Measurements from ENCODE around the gene PATE3.

DNA sequence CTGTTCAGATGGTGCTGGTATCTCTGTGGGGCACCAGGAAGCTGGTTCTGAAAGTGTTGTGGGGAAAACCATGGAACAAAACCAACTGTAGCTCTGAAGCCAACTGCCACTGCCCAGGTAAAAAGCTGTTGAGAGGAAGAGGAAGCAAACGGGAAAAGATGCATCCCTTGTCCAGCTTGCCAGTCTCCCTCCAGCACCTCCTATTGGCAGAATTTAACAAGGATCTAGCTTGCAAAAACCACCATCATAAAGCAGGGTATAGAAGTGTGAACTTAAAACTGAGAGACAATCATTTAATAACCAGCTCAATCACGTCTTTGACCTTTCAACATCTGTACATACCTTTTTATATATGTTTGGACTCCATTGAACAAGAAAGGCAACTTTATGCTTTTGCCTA, 37.3 kb upstream of the PATE3 start:
- no peak for TF ChIP-seq POLR2A (IDR thresholded peaks at IDR 0.05; ENCODE audit: low read depth, low read length)
- TF ChIP-seq, protein P1, sequence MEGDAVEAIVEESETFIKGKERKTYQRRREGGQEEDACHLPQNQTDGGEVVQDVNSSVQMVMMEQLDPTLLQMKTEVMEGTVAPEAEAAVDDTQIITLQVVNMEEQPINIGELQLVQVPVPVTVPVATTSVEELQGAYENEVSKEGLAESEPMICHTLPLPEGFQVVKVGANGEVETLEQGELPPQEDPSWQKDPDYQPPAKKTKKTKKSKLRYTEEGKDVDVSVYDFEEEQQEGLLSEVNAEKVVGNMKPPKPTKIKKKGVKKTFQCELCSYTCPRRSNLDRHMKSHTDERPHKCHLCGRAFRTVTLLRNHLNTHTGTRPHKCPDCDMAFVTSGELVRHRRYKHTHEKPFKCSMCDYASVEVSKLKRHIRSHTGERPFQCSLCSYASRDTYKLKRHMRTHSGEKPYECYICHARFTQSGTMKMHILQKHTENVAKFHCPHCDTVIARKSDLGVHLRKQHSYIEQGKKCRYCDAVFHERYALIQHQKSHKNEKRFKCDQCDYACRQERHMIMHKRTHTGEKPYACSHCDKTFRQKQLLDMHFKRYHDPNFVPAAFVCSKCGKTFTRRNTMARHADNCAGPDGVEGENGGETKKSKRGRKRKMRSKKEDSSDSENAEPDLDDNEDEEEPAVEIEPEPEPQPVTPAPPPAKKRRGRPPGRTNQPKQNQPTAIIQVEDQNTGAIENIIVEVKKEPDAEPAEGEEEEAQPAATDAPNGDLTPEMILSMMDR (IDR thresholded peaks at IDR 0.05 in 2 of 3, conservative IDR thresholded peaks at IDR 0.05 in 1 of 3; ENCODE audit: control insufficient read depth in 2 of 3, extremely low read depth in 1 of 3, insufficient read depth in 1 of 3, low read depth in 3 of 3, low read length in 3 of 3), result no peak
